Measurements from ENCODE around the gene F8.

DNA sequence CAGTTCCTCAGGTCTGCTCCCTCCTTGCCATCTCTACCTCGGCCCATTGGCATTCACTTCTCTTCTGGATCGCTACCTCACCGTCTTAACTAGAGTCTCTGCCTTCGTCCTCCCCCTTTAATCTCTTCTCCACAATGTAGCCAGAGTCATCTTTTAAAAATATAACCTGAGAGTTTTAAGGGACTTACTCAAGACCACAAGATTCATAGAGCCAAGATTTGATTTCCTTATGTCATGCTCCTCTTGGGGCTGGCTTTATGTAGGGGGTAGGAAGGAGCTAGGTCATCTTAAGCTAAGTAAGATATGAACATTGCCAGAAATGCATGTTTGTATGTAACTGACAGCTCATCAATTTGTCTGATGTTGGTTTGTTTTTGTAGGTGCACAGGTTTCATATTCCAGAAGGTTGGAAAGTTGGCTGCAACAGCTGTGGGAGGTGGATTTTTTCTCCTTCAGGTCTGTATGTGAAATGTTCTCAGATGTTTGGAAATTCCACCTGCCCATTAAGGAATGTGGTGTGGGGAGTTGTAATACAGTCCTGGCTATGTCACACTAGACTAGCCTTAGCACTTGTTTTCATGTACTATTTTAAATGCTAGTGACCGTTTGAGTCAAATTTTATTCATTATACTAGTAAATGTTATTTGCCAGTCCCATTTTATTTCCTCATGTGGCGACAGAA lies 23.7 kb upstream of the F8 start:
- TF ChIP-seq, protein P1, sequence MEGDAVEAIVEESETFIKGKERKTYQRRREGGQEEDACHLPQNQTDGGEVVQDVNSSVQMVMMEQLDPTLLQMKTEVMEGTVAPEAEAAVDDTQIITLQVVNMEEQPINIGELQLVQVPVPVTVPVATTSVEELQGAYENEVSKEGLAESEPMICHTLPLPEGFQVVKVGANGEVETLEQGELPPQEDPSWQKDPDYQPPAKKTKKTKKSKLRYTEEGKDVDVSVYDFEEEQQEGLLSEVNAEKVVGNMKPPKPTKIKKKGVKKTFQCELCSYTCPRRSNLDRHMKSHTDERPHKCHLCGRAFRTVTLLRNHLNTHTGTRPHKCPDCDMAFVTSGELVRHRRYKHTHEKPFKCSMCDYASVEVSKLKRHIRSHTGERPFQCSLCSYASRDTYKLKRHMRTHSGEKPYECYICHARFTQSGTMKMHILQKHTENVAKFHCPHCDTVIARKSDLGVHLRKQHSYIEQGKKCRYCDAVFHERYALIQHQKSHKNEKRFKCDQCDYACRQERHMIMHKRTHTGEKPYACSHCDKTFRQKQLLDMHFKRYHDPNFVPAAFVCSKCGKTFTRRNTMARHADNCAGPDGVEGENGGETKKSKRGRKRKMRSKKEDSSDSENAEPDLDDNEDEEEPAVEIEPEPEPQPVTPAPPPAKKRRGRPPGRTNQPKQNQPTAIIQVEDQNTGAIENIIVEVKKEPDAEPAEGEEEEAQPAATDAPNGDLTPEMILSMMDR (IDR thresholded peaks at IDR 0.05) = no peak
- TF ChIP-seq POLR2A (IDR thresholded peaks at IDR 0.05) = no peak
